ENCODE results near the gene GATAD2A.

GRCh38 chr19:19459707-19460251 is 54.3 kb downstream of the GATAD2A start:
- TF ChIP-seq CTCF (IDR thresholded peaks at IDR 0.05): no peak
- no peak for TF ChIP-seq EP300 (IDR thresholded peaks at IDR 0.05)
- no peak for TF ChIP-seq POLR2A (IDR thresholded peaks at IDR 0.05)
- TF ChIP-seq POLR2AphosphoS5 (IDR thresholded peaks at IDR 0.05): no peak

All from sigmoid colon (tissue), 4 donors.